Suppressor macrophage (primary cell): ENCODE measurements around the gene OR8B8.
"Not testable (repeated sequence)": the region's sequence is repeated elsewhere in the genome, so short reads cannot be mapped to it uniquely, and the experiment has no call there.

Source experiments
- DNase-seq, 4 experiments: peaks; one replicate each; pipeline ENCODE4 v3.0.0-alpha.2; 2020 to 2022

Gene OR8B8

GRCh38 chr11:124441519-124441918, 4.0 kb downstream of the OR8B8 start:
- DNase-seq: no peak

GRCh38 chr11:124441081-124441480, 4.4 kb downstream of the OR8B8 start:
- no peak for DNase-seq

DNA sequence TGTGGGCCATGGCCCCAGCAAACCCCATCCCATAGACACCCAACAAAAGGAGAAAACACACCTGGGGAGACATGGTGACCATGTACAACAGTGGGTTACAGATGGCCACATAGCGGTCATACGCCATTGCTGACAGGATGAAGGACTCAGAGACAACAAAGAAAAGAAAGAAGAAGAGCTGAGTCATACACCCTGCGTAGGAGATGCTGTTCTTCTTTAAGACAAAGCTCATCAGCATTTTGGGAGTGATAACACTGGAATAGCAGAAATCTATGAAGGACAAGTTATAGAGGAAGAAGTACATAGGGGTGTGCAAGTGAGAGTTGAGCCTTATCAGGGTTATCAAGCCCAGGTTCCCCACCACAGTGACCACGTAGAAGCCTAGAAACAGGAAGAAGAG, 4.9 kb downstream of the OR8B8 start:
- DNase-seq: no peak

DNA sequence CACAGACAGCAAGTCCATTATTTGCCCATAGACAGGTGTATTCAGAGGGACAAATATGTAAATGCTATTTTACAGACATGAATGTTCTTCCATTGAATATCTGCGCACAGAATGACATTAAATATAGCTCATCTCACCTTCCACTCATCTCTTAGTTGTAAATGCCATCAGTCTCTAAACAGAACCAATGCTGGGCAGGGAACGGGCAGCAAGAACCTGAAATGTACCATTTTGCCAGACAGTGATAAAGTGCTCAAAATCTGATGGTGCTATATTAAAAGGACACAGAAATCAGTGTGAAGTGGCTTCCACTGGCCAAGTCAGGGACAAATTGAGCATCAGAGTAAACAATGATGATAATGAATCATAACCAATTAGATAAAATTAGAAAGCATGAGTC, 10.8 kb downstream of the OR8B8 start:
- DNase-seq: no peak

GRCh38 chr11:124429599-124429998, 15.9 kb downstream of the OR8B8 start:
- DNase-seq: peak in 1 of 4 experiments; percentile 12

DNA sequence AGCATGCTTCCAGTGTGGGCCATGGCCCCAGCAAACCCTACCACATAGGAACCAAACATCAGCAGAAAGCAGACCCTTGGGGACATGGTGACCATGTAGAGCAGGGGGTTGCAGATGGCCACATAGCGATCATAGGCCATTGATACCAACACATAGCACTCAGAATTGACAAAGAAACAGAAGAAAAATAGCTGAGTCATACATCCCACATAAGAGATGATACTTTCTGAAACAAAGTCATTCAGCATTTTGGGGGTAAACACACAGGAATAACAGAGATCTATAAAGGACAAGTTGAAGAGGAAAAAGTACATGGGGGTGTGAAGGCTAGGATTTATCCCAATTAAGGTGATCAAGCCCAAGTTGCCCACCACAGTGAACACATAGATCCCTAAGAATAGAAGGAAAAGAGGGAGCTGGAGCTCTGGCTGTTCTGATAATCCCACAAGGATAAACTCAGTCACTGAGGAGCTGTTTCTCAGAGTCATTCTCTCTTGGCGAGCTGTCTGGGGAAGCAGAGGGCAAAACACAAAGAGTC, 21.0 kb downstream of the OR8B8 start, which contains the start of gene OR8B4:
Gene OR8B4 (minus strand): TSS at position 488 of the 538 bp plus-strand sequence. CDS start 0 bp downstream, at position 488.
- no peak for DNase-seq

DNA sequence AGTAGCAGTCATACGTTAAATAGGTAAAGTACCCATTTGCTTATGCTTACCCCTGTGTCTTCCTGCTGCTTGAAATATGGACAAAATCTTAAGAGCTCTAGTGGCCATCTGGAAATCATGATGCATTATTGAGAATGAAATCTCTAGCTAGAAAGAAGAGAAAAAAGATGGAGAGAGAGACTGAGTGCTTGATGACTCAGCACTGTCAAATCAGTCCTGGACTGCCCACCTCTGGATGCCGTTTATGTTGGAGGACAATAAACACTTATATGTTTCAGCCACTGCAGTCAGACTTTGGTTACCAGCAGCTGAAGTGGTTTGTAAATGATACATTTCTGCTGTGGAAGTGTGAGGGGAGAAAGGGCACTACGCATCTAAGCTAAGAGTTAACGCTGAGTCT, 24.5 kb downstream of the OR8B8 start:
- no peak for DNase-seq

DNA sequence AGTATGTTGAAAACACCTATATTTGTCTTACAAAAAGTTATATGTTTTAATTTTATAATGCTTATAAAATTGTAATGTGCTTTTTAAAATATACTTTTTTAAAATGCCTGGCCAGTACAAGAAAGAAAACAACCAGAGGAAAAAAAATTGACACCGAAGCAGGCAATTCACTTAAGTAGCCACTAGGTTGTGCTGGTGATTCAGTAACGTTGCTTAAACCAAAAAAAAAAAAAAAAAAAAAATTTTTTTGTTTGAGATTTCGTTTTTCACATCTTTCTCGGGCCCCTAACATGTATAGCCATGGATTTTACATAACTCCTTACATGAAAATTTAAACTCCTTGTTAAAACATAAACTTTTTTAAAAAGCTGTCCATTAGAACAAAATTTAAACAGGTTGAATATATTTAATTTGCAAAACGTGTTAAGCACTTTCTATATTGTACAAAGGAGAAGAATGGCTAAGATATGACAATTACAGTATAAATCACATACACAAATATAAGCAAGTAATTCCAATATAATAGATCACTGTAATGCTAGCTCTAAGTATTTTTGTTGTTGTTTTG, 30.1 kb downstream of the OR8B8 start:
- peak; percentile 32 to 77 (median 46) for DNase-seq

DNA sequence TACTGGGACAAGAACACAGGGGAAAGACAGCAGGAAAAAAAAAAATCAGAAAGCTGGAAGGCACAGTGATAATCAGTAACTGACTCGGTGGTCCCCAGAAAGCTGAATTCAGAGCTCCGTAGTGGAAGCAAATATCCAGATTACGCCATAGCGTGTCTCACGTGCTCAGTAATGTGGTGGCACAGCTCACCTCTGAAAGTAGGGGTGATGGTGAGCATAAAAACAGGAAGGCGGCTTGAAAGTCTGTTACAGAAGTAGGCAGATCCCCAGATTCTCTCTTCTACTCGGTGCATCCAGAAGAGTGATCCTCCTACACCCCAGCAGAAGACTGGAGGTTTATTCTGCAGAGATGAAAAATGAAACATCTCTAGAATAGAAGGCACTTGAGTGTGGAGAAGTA, 35.6 kb downstream of the OR8B8 start:
- no peak for DNase-seq

DNA sequence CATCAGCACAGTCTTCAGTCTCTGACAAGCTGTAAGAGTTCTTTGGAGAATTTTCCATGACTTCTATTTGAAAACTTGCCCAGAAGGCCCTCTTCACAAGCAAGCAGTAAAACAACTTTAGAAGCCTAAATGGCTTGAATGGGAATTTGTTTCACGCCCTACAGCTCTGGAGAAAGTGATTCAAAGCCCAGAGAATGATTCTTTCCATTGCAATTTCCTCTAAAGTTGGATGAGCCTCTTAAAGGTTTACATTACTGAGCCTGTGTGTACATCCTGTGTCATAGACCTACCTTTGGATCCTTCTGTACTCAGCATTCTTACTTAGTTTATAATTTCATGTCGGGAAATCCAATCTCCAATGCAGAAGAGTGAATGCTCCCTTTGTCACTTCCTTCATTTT, 39.9 kb downstream of the OR8B8 start:
- no peak for DNase-seq

DNA sequence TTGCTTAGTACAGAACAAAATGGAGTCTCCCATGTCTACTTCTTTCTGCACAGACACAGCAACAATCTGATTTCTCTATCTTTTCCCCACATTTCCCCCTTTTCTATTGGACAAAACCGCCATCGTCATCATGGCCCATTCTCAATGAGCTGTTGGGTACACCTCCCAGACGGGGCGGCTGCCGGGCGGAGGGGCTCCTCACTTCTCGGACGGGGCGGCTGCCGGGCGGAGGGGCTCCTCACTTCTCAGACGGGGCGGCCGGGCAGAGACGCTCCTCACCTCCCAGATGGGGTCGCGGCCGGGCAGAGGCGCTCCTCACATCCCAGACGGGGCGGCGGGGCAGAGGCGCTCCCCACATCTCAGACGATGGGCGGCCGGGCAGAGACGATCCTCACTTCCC, 42.3 kb downstream of the OR8B8 start:
- not testable (repeated sequence) for DNase-seq

DNA sequence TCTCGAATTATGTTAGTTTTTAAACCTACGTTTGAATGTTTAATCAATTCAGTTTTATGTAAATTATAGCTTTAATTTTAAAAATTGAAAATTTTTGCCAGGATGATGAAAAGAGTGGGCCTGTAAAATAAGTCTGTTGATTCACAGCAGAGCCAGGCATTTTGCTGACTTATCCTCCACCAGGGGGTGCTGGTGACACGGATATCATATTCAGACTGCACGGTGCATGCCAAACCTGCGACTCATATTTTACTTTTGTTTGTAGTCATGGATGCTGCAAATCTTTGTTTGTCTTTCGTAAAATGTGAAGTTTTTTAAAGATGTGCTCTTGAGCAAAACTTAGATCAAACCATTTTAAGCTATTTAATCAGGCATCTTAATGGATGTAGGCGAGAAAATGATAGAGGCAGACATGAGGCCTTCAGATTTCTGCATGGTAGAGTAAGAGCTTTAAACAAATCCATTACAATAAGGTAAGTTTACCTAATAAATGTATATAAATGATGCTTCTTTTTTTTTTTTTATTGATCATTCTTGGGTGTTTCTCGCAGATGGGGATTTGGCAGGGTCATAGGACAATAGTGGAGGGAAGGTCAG, 43.1 kb downstream of the OR8B8 start:
- DNase-seq: peak; percentile 75 to 87 (median 80)

DNA sequence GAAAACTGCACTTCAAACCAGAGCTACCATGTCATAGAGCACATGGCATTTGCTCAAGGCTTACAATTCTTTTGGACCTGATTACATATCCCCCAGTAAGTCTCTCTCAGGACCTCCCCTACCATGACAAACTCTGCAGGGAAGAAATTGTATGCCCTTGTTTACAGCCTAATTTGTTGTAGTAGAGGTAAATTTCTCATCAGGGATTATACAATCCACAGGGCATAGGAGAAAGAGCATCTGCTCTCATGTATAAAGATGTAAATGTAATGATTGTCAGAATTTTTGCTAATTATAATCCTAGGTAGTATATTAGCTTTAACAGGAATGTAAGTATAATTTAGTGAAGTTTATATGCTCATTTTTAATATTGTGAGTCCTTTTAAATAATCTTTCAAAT, 46.6 kb downstream of the OR8B8 start, which contains the start of gene OR8B3:
Gene OR8B3 (minus strand): TSS at position 101 of the 400 bp plus-strand sequence. CDS start 1,673 bp downstream, outside the sequence.
- DNase-seq: no peak

- not testable (repeated sequence) for DNase-seq
Observed at GRCh38 chr11:124396847-124397246, 48.6 kb downstream of the OR8B8 start.

- peak in 2 of 4 experiments; percentile 7 to 8 for DNase-seq
Observed at GRCh38 chr11:124394408-124394807, 51.1 kb downstream of the OR8B8 start.
